Smooth muscle cell (in vitro differentiated cells): ENCODE measurements around the gene LAYN. TPM values are rescaled to one million over a fixed set of nuclear protein-coding genes. Genes with fewer than 3 reads are reported as not detected.

Experiments used
- DNase-seq: peaks from one replicate; lab custom pipeline; 2025; ENCODE audit not compliant: unreplicated experiment; lab: John Stamatoyannopoulos, UW
- H2AFZ ChIP-seq: fragments of 200-600 bp; sonication (generic); 2 replicates; pipeline ENCODE4 v1.6.0; 2016; ENCODE audit warnings: antibody characterized with exemption, low read depth, mild to moderate bottlenecking
- H3F3A ChIP-seq: fragments of 200-600 bp; sonication (generic); 2 replicates; pipeline ENCODE4 v1.6.0; 2017; ENCODE audit warnings: antibody characterized with exemption, low read depth
- H3K27ac ChIP-seq: fragments of 200-600 bp; sonication (generic); 2 replicates; pipeline ENCODE4 v1.5.1; 2016; ENCODE audit warnings: low read depth, mild to moderate bottlenecking
- H3K27me3 ChIP-seq: fragments of 200-600 bp; sonication (generic); 2 replicates; pipeline ENCODE4 v1.6.1; 2016; ENCODE audit warnings: low read depth, mild to moderate bottlenecking
- H3K36me3 ChIP-seq: fragments of 200-600 bp; sonication (generic); 2 replicates; pipeline ENCODE4 v1.5.1; 2016; ENCODE audit warnings: low read depth
- H3K4me1 ChIP-seq: fragments of 200-600 bp; sonication (generic); 2 replicates; pipeline ENCODE4 v1.5.1; 2016; ENCODE audit warnings: low read depth
- H3K4me2 ChIP-seq: fragments of 200-600 bp; sonication (generic); 2 replicates; pipeline ENCODE4 v1.6.0; 2016; ENCODE audit warnings: mild to moderate bottlenecking
- H3K4me3 ChIP-seq: fragments of 200-600 bp; sonication (generic); 2 replicates; pipeline ENCODE4 v1.5.1; 2016; ENCODE audit warnings: mild to moderate bottlenecking
- H3K79me2 ChIP-seq: fragments of 200-600 bp; sonication (generic); 2 replicates; pipeline ENCODE4 v1.6.0; 2016; ENCODE audit warnings: low read depth, mild to moderate bottlenecking
- H3K9ac ChIP-seq: fragments of 200-600 bp; sonication (generic); 2 replicates; pipeline ENCODE4 v1.6.0; 2016; ENCODE audit warnings: low read depth
- H3K9me3 ChIP-seq: fragments of 200-600 bp; sonication (generic); replicated peaks from 2 replicates; pipeline ENCODE4 v1.5.1; 2016; ENCODE audit warnings: low read depth
- H4K20me1 ChIP-seq: fragments of 200-600 bp; sonication (generic); 2 replicates; pipeline ENCODE4 v1.6.0; 2016; ENCODE audit warnings: low read depth
- CTCF ChIP-seq: fragments of 200-600 bp; sonication (generic); IDR thresholded peaks from 2 replicates; pipeline ENCODE4 v1.5.1; 2017; ENCODE audit warnings: borderline replicate concordance, mild to moderate bottlenecking, antibody characterized with exemption; ENCODE audit not compliant: insufficient read depth, poor library complexity, severe bottlenecking
- WGBS: methylation state at CpG from one replicate; pipeline ENCODE4 v1.1.7; 2016; ENCODE audit warnings: low lambda C conversion rate; 5-methylcytosine and 5-hydroxymethylcytosine counted together
- polyA plus RNA-seq: library from polyadenylated mRNA; unstranded; fragments of >200 nt; fragmentation: Nextera tagmentation; extraction: Ambion mirVana; gene quantifications from 2 replicates; pipeline ENCODE4 v1.2.1, GENCODE V29; 2016
- total RNA-seq: library from RNA; depleted of rRNA; stranded (reverse); fragments of >200 nt; gene quantifications from 2 replicates; pipeline ENCODE4 v1.2.3, GENCODE V29; 2014

The LAYN gene
- total and polyA plus RNA-seq, 2 experiments from 2014 or later = 52.6 to 67.4 TPM

GRCh38 chr11:111514216-111515031 lies 26.1 kb upstream of the LAYN start, which contains the start of gene HOATZ:
HOATZ (plus strand) TSS chr11:111514778; CDS start chr11:111514785, 7 bp downstream.
- H2AFZ ChIP-seq = no peak within 1 kb of the TSS
- peaks cover 30% of the 10 kb centered on the region for H3K4me1 ChIP-seq
- peak within 1 kb of the TSS; percentile 24 for H3K27ac ChIP-seq
- DNase-seq = no peak
- H3K79me2 ChIP-seq = no peaks in the 10 kb centered on the region
- no peaks in the 10 kb centered on the region for H4K20me1 ChIP-seq
- no peaks in the 10 kb centered on the region for H3K9me3 ChIP-seq
- peak within 1 kb of the TSS; percentile 95 for H3K4me2 ChIP-seq
- H3K36me3 ChIP-seq = no peaks in the 10 kb centered on the region
- H3K4me3 ChIP-seq = peak within 1 kb of the TSS; percentile 36
- no peak within 1 kb of the TSS for H3K9ac ChIP-seq
- no peak for TF ChIP-seq CTCF
- no peaks in the 10 kb centered on the region for H3K27me3 ChIP-seq
- 14% methylated on average over 33 of the region's 39 CpGs for WGBS
- peaks cover 21% of the 10 kb centered on the region for H3F3A ChIP-seq

- Histone ChIP-seq H3K9ac (no peak overlapping the region), H4K20me1 (no peaks in the 10 kb centered on the region), H3F3A (peaks cover 21% of the 10 kb centered on the region), H3K9me3 (no peaks in the 10 kb centered on the region), H3K4me3 (no peak overlapping the region), H3K4me2 (peak overlapping the region; percentile 95), H3K36me3 (no peaks in the 10 kb centered on the region), H2AFZ (no peak overlapping the region), H3K27me3 (no peaks in the 10 kb centered on the region), H3K79me2 (no peaks in the 10 kb centered on the region), H3K4me1 (peaks cover 24% of the 10 kb centered on the region), H3K27ac (peak overlapping the region; percentile 24)
- TF ChIP-seq CTCF = no peak
- WGBS = 0% methylated on average over 2 of the region's 2 CpGs
- no peak for DNase-seq
Measured at GRCh38 chr11:111515591-111515990, 24.9 kb upstream of the LAYN start.

DNA sequence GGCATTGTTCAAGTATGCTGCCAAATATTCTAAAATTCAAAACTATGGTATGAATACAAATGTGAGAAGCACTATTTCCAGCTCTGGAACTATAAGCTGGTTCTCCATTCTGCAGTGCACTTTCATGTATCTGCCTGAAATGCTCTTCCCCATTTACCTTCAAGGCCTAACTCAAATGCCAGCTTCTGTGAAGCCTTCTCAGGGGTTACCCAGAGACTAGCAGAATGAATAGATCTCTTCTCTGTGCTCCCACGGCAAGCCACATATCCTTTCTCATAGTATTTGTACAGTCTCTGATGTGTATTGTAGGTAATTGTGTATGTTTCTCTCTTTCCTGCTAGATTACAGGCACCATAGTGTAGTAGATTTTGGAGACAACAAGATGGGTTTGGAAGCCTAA lies 21.9 kb upstream of the LAYN start:
- Histone ChIP-seq H3K9me3 (no peaks in the 10 kb centered on the region), H3K79me2 (no peaks in the 10 kb centered on the region), H3K36me3 (no peaks in the 10 kb centered on the region), H2AFZ (no peak overlapping the region), H3K4me3 (no peak overlapping the region), H3K4me1 (peaks cover 21% of the 10 kb centered on the region), H3K9ac (no peak overlapping the region), H3K27ac (no peak overlapping the region), H3K4me2 (no peak overlapping the region), H3K27me3 (no peaks in the 10 kb centered on the region), H4K20me1 (no peaks in the 10 kb centered on the region), H3F3A (peaks cover 9% of the 10 kb centered on the region)
- 85% methylated on average over 1 of the region's 1 CpG for WGBS
- TF ChIP-seq CTCF = no peak
- no peak for DNase-seq
